Upper lobe of right lung (tissue), 1 donor: ENCODE data around the gene COL1A1. TPM values are rescaled to one million over a fixed set of nuclear protein-coding genes. Genes with fewer than 3 reads are reported as not detected.

Experiments used
- ATAC-seq: fragments of 200-7000 bp; cut with Tn5 transposase; one replicate; pipeline ENCODE4 v1.9.1; 2020; ENCODE audit warnings: mild to moderate bottlenecking, moderate library complexity
- DNase-seq: peaks from one replicate; pipeline ENCODE4 v3.0.0-alpha.2; 2020
- H3K27ac ChIP-seq: fragments of 200-600 bp; one replicate; pipeline ENCODE4 v1.8.0; 2022
- H3K27me3 ChIP-seq: fragments of 200-600 bp; one replicate; pipeline ENCODE4 v1.8.0; 2022; ENCODE audit warnings: mild to moderate bottlenecking
- H3K36me3 ChIP-seq: fragments of 200-600 bp; one replicate; pipeline ENCODE4 v1.8.0; 2022
- H3K4me1 ChIP-seq: fragments of 200-600 bp; one replicate; pipeline ENCODE4 v1.8.0; 2022
- H3K4me3 ChIP-seq: fragments of 200-600 bp; one replicate; pipeline ENCODE4 v1.8.0; 2022; ENCODE audit warnings: mild to moderate bottlenecking
- H3K9me3 ChIP-seq: fragments of 200-600 bp; one replicate; pipeline ENCODE4 v1.8.0; 2022
- intact Hi-C: fragments of 100-400 bp; cut with DNase I; formaldehyde crosslinking; loops from one replicate; pipeline ENCODE4 v1.11.0; 2022
- total RNA-seq: library from RNA; stranded (reverse); fragmentation: NEBNext Ultra II Directional; extraction: Animal tissue kit (Norgen Biotek cat#: 25700); gene quantifications from one replicate; pipeline ENCODE4 v1.2.1, GENCODE V29; 2021
- TF ChIP-seq, protein P1 (sequence below): fragments of 200-600 bp; IDR thresholded peaks from one replicate; pipeline ENCODE4 v1.8.0; 2022; ENCODE audit warnings: antibody characterized with exemption
- donor health status: DM: no; HTN: yes; CAD: no; lungs with severe emphysema.

Gene COL1A1
- total RNA-seq, 1 donor from 2014 or later, result 154 TPM

DNA sequence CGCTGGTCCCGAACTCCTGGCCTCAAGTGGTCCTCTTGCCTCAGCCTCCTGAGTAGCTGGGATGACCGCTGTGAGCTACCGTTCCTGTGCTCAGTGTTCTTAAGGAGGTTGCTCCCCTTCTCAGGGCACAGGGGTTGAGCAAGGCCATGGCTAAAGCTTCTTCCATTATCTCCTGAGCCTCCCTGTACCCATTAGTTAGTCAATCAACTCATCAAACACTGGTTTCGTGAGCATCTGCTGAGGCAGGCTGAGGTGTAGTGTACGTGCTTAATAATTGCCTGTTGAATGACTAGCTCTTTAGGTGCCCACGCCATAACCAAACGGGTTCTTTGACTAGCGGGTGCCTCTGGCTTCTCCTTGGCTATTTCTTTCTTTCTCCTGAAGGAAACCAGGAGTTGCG lies 24.0 kb downstream of the COL1A1 start:
- TF ChIP-seq, protein P1, sequence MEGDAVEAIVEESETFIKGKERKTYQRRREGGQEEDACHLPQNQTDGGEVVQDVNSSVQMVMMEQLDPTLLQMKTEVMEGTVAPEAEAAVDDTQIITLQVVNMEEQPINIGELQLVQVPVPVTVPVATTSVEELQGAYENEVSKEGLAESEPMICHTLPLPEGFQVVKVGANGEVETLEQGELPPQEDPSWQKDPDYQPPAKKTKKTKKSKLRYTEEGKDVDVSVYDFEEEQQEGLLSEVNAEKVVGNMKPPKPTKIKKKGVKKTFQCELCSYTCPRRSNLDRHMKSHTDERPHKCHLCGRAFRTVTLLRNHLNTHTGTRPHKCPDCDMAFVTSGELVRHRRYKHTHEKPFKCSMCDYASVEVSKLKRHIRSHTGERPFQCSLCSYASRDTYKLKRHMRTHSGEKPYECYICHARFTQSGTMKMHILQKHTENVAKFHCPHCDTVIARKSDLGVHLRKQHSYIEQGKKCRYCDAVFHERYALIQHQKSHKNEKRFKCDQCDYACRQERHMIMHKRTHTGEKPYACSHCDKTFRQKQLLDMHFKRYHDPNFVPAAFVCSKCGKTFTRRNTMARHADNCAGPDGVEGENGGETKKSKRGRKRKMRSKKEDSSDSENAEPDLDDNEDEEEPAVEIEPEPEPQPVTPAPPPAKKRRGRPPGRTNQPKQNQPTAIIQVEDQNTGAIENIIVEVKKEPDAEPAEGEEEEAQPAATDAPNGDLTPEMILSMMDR, result no peak
- ATAC-seq (no peak), DNase-seq (no peak)
- intact Hi-C loops, result no loop called here
- H3K4me1 ChIP-seq, result peaks cover 20% of the 10 kb centered on the region
- H3K27me3 ChIP-seq, result no peaks in the 10 kb centered on the region
- no peak overlapping the region for H3K4me3 ChIP-seq
- no peaks in the 10 kb centered on the region for H3K9me3 ChIP-seq
- H3K36me3 ChIP-seq, result no peaks in the 10 kb centered on the region
- peak overlapping the region; percentile 70 for H3K27ac ChIP-seq

DNA sequence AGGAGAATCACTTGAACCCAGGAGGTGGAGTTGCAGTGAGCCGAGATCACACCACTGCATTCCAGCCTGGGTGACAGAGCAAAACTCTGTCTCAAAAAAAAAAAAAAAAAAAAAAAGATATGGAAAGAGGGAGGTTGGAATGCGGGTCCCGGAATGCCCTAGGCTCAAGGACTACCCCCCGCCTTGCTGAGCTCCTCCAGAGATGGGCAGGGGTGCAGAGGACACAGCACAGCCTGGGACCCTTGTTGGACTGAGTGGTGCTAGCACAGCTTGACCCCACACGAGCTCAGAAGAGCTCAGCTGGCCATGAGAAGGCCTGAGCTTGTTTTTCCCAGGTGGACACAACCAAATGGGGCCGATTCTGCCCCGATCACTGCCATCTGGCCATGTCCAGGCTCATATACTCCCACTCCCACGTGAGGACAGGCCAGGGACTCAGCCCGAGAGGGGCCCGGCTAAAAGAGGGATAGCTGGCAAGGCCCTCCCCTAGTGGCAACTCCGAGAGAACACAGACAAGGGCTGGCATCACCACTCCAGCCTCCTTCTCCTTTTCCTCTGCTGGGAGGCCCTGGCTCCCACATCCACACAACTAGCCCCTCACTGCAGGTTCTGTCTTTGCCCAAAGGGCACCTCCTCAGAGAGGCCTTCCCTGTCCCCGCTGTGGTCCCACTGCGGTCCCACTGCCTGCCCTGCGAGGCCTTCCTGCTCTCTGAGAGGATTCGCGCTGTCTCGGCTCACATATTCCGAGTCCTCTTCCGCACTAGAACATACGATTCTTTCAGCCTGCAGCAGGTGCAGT lies 24.7 kb downstream of the COL1A1 start:
- no peaks in the 10 kb centered on the region for H3K9me3 ChIP-seq
- DNase-seq (no peak), ATAC-seq (no peak)
- H3K4me1 ChIP-seq, result peaks cover 20% of the 10 kb centered on the region
- H3K27me3 ChIP-seq, result no peaks in the 10 kb centered on the region
- intact Hi-C loops, result no loop called here
- H3K27ac ChIP-seq, result no peak overlapping the region
- no peak overlapping the region for H3K4me3 ChIP-seq
- TF ChIP-seq, protein P1, result no peak
- H3K36me3 ChIP-seq, result no peaks in the 10 kb centered on the region

DNA sequence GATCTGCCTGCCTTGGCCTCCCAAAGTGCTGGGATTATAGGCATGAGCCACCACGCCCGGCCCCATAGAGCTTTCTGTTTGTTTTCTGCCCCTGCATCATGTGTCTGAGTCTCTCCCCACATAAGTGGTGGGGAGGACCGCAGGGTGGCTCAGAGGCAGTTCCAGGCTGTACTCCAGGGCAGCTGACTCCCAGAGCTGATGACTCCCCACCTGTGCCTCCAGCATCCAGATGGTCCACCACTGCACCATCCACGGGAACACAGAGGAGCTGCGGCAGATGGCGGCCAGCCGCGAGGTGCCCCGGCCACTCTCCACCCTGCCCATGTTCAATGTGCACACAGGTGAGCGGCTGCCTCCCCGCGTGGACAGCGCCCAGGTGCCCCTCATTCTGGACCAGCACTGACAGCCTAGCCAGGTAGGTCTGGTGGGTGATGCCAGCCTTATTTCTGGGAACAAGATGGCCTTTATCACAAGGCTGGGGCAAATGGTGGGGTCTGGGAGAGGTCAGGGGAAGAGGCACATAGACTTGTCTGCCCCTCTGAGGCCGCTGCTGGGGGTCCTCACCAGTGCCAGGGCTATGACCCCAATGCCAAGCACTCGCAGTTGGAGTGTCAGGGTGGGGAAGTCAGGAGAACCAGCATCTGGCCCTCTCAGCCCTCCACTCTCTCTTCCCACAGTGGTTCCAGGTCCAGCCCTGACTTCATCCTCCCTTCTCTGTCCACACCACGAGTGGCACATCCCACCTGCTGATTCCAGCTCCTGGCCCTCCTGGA lies 26.2 kb downstream of the COL1A1 start:
- H3K27ac ChIP-seq, result no peak overlapping the region
- ATAC-seq (no peak), DNase-seq (no peak)
- H3K27me3 ChIP-seq, result no peaks in the 10 kb centered on the region
- TF ChIP-seq, protein P1, result no peak
- intact Hi-C loops, result no loop called here
- H3K36me3 ChIP-seq, result no peaks in the 10 kb centered on the region
- no peaks in the 10 kb centered on the region for H3K9me3 ChIP-seq
- peaks cover 20% of the 10 kb centered on the region for H3K4me1 ChIP-seq
- no peak overlapping the region for H3K4me3 ChIP-seq

DNA sequence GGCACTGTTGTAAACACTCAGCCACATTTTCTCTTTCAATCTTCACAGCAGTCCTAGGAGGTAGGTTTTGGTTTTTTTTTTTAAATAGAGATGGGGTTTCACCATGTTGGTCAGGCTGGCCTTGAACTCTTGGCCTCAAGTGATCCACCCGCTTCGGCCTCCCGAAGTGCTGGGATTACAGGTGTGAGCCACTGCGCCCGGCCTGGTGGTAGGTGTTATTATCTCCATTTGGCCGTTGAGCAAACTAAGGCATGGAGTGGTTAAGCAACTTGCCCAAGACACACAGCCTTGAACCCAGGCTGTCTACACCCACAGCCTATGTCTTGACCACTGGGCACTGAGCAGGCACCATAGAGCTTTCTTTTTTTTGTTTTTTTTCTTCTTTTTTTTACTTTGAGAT lies 27.0 kb downstream of the COL1A1 start:
- no peak for ATAC-seq
- no peaks in the 10 kb centered on the region for H3K27me3 ChIP-seq
- peaks cover 20% of the 10 kb centered on the region for H3K4me1 ChIP-seq
- TF ChIP-seq, protein P1, result no peak
- H3K4me3 ChIP-seq, result no peak overlapping the region
- H3K36me3 ChIP-seq, result no peaks in the 10 kb centered on the region
- intact Hi-C loops, result no loop called here
- no peak for DNase-seq
- no peak overlapping the region for H3K27ac ChIP-seq
- H3K9me3 ChIP-seq, result no peaks in the 10 kb centered on the region

DNA sequence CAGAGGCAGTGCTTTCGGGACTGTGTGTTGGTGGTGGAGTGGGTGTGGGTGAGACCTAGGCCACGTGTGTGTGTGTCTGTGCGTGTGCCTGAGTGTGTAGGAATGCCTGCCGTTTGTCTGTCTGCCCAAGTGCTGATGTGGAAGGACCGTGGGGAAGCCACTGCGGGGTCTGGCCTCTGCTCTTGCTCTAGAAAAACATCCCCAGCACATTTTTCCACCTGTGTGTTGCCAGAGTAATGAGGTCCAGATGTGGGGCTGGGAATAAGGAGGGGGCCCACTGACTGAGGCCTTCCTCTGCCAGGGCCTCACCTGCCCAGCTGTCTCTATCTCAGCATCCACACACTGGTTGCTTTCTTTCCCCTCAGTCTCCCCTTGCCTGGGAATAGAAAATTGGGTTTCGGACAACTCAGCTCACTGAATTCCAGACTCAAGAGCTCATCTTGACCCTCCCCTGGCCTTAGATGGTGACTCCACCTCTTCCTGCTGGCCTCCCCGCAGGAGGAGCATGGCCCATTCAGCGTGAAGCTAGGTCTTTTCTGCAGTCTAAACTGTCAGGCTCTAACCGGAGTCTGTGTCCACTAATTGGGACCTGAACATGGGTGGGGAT lies 28.0 kb downstream of the COL1A1 start:
- TF ChIP-seq, protein P1, result no peak
- ATAC-seq (no peak), DNase-seq (no peak)
- Histone ChIP-seq H3K4me1 (peaks cover 14% of the 10 kb centered on the region), H3K4me3 (no peak overlapping the region), H3K36me3 (no peaks in the 10 kb centered on the region), H3K27ac (peak overlapping the region; percentile 24), H3K9me3 (no peaks in the 10 kb centered on the region), H3K27me3 (no peaks in the 10 kb centered on the region)
- intact Hi-C loops, result no loop called here
